ENCODE data around the gene CREB3L1. TPM values are rescaled to one million over a fixed set of nuclear protein-coding genes. Genes with fewer than 3 reads are reported as not detected.

CREB3L1 gene
- total and polyA plus RNA-seq, 4 experiments from 2014 or later, result not detected

GRCh38 chr11:46293066-46293465, 15.6 kb downstream of the CREB3L1 start:
- Histone ChIP-seq H3K36me3 (ENCODE audit: insufficient read depth, low read length) (no peaks in the 10 kb centered on the region), H3K27ac (ENCODE audit: low read depth, low read length) (no peak overlapping the region), H3K4me1 (ENCODE audit: insufficient read depth, low read length) (peaks cover 10% of the 10 kb centered on the region), H3K27me3 (ENCODE audit: insufficient read depth, low read length) (peaks cover 5% of the 10 kb centered on the region), H3K9me3 (ENCODE audit: control insufficient read depth in 1 of 2, low read length in 2 of 2) (no peaks in the 10 kb centered on the region), H3K4me3 (ENCODE audit: low read length in 2 of 2) (no peak overlapping the region)
- POLR2A ChIA-PET (ENCODE audit: partially characterized antibody), result no interaction called here
- peaks cover 3 to 11% (median 5%) of the 10 kb centered on the region in 4 donors for H3K4me1 Mint-ChIP-seq
- intact Hi-C loops (cut with micrococcal nuclease), result no loop called here
- peaks cover 2 to 5% of the 10 kb centered on the region in 2 donors for H3K27me3 Mint-ChIP-seq
- no peak overlapping the region for H3K4me3 Mint-ChIP-seq
- CTCF ChIA-PET (ENCODE audit: partially characterized antibody), result no interaction called here
- no peak overlapping the region for H3K27ac Mint-ChIP-seq
- H3K36me3 Mint-ChIP-seq, result no peaks in the 10 kb centered on the region
- no peak for DNase-seq
- no peaks in the 10 kb centered on the region for H3K9me3 Mint-ChIP-seq

DNA sequence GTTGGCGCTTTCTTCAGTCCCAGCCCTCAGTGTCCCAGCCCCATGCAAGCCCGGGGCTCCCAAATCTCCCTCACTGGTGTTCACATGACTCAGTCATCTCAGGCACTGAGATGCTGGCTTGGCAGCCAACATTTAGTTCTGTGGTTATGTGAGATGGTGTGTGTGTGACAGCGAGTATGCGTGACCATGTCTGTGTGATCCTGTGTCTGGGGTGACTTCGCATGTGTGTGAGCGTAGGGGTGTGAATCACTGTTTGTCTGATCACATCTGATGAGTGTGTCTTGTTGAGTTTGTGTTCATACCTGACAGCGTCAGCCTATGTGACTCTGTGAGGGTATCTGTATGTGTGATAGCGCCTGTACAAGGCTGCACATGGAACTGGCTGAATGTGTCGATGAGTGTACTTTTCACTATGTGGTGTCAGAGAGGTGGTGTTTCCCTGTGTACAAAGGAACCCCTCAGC, 16.2 kb downstream of the CREB3L1 start:
- Histone ChIP-seq H3K27ac (ENCODE audit: low read depth, low read length) (no peak overlapping the region), H3K4me3 (ENCODE audit: low read length in 2 of 2) (no peak overlapping the region), H3K36me3 (ENCODE audit: insufficient read depth, low read length) (no peaks in the 10 kb centered on the region), H3K4me1 (ENCODE audit: insufficient read depth, low read length) (peaks cover 10% of the 10 kb centered on the region), H3K27me3 (ENCODE audit: insufficient read depth, low read length) (peaks cover 7% of the 10 kb centered on the region), H3K9me3 (ENCODE audit: control insufficient read depth in 1 of 2, low read length in 2 of 2) (no peaks in the 10 kb centered on the region)
- Mint-ChIP-seq H3K4me3 (peak overlapping the region in 2 of 8 donors; percentile 5 to 36), H3K9me3 (no peaks in the 10 kb centered on the region), H3K27ac (no peak overlapping the region), H3K4me1 (peaks cover 3 to 11% (median 5%) of the 10 kb centered on the region in 4 donors), H3K36me3 (no peaks in the 10 kb centered on the region), H3K27me3 (peaks cover 2 to 7% of the 10 kb centered on the region in 2 donors)
- intact Hi-C loops (cut with micrococcal nuclease), result no loop called here
- CTCF ChIA-PET (ENCODE audit: partially characterized antibody), result no interaction called here
- no peak for DNase-seq
- POLR2A ChIA-PET (ENCODE audit: partially characterized antibody), result no interaction called here

GRCh38 chr11:46294365-46295309, 17.2 kb downstream of the CREB3L1 start:
- intact Hi-C loops (cut with micrococcal nuclease), result loop anchor here (5.0 kb wide), 1 partner anchor 38 kb away; no protein-coding TSS in a partner anchor
- peaks cover 7% of the 10 kb centered on the region for H3K27me3 ChIP-seq (ENCODE audit: insufficient read depth, low read length)
- Mint-ChIP-seq H3K27ac (peak overlapping the region in 1 of 7 donors; percentile 29), H3K36me3 (no peaks in the 10 kb centered on the region), H3K27me3 (peaks cover 2 to 7% of the 10 kb centered on the region in 2 donors), H3K4me3 (peak overlapping the region; percentile 49 to 87 (median 70)), H3K4me1 (peaks cover 3 to 11% (median 5%) of the 10 kb centered on the region in 4 donors), H3K9me3 (no peaks in the 10 kb centered on the region)
- no peaks in the 10 kb centered on the region for H3K9me3 ChIP-seq (ENCODE audit: control insufficient read depth in 1 of 2, low read length in 2 of 2)
- H3K27ac ChIP-seq (ENCODE audit: low read depth, low read length), result no peak overlapping the region
- ChIA-PET POLR2A (ENCODE audit: partially characterized antibody) (interaction anchor here (1.0 to 1.8 kb wide), 4 partner anchors 54 to 66 kb away, joined by 3 to 6 read pairs (median 4); no protein-coding TSS in a partner anchor), CTCF (ENCODE audit: partially characterized antibody) (interaction anchor here (1.1 to 3.0 kb wide), 8 partner anchors 11 to 55 kb away, joined by 3 to 18 read pairs (median 6); no protein-coding TSS in a partner anchor)
- H3K36me3 ChIP-seq (ENCODE audit: insufficient read depth, low read length), result no peaks in the 10 kb centered on the region
- H3K4me3 ChIP-seq (ENCODE audit: low read length in 2 of 2), result peak overlapping the region in 1 of 2 donors; percentile 64
- no peak for DNase-seq
- H3K4me1 ChIP-seq (ENCODE audit: insufficient read depth, low read length), result peaks cover 10% of the 10 kb centered on the region

DNA sequence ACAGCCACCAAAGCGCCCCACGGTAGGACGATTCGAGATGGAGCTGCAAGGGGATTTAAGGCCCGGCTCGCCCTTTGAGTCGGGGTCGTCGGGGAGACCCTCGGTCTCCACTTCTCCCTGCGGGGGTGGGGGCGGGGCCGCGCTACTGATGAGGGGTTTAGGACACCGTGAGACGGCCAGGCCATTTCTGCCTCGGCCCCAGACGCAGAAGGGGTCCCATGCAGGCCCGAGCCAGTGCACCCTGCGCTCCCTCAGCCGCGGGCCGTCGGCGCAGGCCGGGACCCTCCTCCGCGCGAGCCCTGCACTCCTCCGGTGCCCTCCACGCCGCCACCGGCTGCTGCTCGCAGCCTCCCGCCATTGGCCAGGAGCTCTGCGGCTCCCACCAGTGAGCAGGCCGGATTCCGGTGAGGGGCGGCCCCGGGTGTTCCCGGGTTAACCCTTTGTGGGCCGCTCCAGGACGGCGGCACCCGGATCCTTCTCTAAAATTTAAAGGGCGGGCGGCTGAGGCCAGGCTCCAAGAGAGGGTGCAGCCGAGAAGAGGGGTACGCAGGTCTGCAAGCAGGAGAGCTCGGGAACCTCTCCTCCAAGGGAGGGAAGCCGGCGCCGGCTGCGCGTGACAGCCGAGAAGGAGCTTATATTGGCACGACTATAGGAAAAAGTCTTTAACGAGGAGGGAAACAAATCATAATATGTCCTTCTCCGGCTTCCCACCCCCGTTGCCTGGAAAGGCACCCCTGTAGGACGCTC, 18.0 kb downstream of the CREB3L1 start:
- Histone ChIP-seq H3K9me3 (ENCODE audit: control insufficient read depth in 1 of 2, low read length in 2 of 2) (no peaks in the 10 kb centered on the region), H3K27me3 (ENCODE audit: insufficient read depth, low read length) (peaks cover 7% of the 10 kb centered on the region), H3K36me3 (ENCODE audit: insufficient read depth, low read length) (no peaks in the 10 kb centered on the region), H3K4me3 (ENCODE audit: low read length in 2 of 2) (peak overlapping the region; percentile 5 to 64), H3K27ac (ENCODE audit: low read depth, low read length) (no peak overlapping the region), H3K4me1 (ENCODE audit: insufficient read depth, low read length) (peaks cover 10% of the 10 kb centered on the region)
- Mint-ChIP-seq H3K36me3 (no peaks in the 10 kb centered on the region), H3K9me3 (no peaks in the 10 kb centered on the region), H3K4me1 (peaks cover 3 to 11% (median 5%) of the 10 kb centered on the region in 4 donors), H3K27me3 (peaks cover 2 to 7% of the 10 kb centered on the region in 2 donors), H3K27ac (peak overlapping the region in 1 of 7 donors; percentile 72), H3K4me3 (peak overlapping the region; percentile 80 to 93 (median 86))
- CTCF ChIA-PET (ENCODE audit: partially characterized antibody), result interaction anchor here (0.8 to 3.0 kb wide), 11 partner anchors 11 to 56 kb away, joined by 3 to 18 read pairs (median 6); no protein-coding TSS in a partner anchor
- intact Hi-C loops (cut with micrococcal nuclease), result loop anchor here (5.0 kb wide), 1 partner anchor 37 kb away; no protein-coding TSS in a partner anchor
- peak; percentile 73 to 79 (median 75) for DNase-seq
- POLR2A ChIA-PET (ENCODE audit: partially characterized antibody), result interaction anchor here (0.6 to 1.8 kb wide), 5 partner anchors 35 to 65 kb away, joined by 3 to 6 read pairs (median 3); no protein-coding TSS in a partner anchor

DNA sequence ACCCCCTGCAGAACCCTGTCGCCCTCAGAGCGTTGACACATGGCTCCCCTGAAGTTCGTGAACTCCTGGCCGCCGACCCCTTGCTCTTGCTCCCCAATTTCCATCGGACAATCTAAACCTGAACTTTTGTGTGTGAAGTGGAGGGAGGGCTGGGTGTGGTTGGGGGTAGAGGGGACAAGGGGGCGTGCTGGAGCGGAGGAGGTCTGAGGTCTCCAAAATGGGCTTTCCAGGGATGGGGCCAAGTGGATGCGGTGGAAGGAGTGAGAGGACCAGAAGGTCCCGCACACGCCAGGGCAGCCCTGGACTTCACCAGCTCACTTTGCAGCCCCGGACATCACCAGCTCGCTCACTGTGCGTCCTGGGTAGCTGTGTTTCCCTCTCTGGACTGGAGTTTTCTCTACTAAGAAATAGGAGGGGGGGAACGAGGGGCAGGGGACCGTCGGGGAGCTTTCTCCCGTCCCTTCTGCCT, 18.6 kb downstream of the CREB3L1 start:
- H3K4me3 Mint-ChIP-seq, result peak overlapping the region; percentile 80 to 93 (median 86)
- no peaks in the 10 kb centered on the region for H3K9me3 Mint-ChIP-seq
- peaks cover 2 to 7% of the 10 kb centered on the region in 2 donors for H3K27me3 Mint-ChIP-seq
- H3K4me1 Mint-ChIP-seq, result peaks cover 3 to 11% (median 5%) of the 10 kb centered on the region in 4 donors
- no peaks in the 10 kb centered on the region for H3K9me3 ChIP-seq (ENCODE audit: control insufficient read depth in 1 of 2, low read length in 2 of 2)
- no peaks in the 10 kb centered on the region for H3K36me3 Mint-ChIP-seq
- H3K36me3 ChIP-seq (ENCODE audit: insufficient read depth, low read length), result no peaks in the 10 kb centered on the region
- peak overlapping the region; percentile 5 to 64 for H3K4me3 ChIP-seq (ENCODE audit: low read length in 2 of 2)
- ChIA-PET POLR2A (ENCODE audit: partially characterized antibody) (interaction anchor here (0.6 to 1.8 kb wide), 5 partner anchors 35 to 65 kb away, joined by 3 to 6 read pairs (median 3); no protein-coding TSS in a partner anchor), CTCF (ENCODE audit: partially characterized antibody) (interaction anchor here (0.8 to 3.0 kb wide), 10 partner anchors 10 to 57 kb away, joined by 3 to 18 read pairs (median 6); no protein-coding TSS in a partner anchor)
- H3K27ac ChIP-seq (ENCODE audit: low read depth, low read length), result no peak overlapping the region
- H3K27ac Mint-ChIP-seq, result no peak overlapping the region
- no peak for DNase-seq
- H3K4me1 ChIP-seq (ENCODE audit: insufficient read depth, low read length), result peaks cover 10% of the 10 kb centered on the region
- peaks cover 7% of the 10 kb centered on the region for H3K27me3 ChIP-seq (ENCODE audit: insufficient read depth, low read length)
- intact Hi-C loops (cut with micrococcal nuclease), result loop anchor here (5.0 kb wide), 1 partner anchor 36 kb away; no protein-coding TSS in a partner anchor

DNA sequence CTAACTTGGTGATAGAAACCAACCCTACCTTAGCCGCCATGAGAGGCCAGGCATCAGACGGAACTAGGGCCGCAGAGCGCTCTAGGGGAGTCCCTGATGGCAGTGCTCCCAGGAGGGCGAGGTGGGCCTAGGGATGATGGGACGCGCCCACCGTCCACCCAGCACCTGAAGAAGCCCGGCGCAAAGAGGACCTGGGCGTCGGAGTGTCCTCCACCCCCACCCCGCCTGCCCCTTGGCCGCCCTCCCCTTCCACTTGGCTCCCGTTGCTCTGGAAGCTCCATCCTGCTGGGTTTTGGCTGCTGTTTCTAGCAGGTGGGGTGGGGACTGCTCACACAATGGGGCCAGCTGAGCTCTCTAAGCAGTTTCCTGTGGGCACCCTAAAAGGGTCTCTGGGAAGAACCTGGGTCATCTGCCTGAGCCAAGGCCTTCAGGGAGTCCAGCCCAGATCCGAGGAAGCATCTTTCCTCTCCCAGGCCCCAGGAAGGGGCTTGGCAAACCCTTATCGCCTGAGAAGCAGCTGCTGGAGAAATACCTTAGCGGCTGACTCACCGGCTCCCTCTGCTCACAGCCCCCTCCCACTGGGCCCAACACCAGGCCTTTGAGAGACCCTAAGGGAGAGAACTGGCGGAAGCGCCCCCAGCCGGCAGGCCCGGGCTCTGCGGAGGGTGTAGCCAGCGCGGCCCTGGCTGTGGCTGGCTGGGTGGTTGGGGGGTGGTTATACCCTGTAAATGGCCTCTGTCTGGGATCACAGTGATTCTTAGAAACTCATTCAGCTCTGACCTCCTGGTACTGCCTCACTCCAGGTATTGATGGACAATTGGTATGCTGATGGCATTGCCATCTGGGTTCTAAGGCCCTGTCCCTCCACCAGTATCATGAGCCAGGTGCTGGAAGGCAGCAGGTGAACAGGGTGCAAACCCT, 19.3 kb downstream of the CREB3L1 start:
- no peaks in the 10 kb centered on the region for H3K36me3 ChIP-seq (ENCODE audit: insufficient read depth, low read length)
- POLR2A ChIA-PET (ENCODE audit: partially characterized antibody), result interaction anchor here (1.5 to 1.8 kb wide), 2 partner anchors 52 to 64 kb away, joined by 4 to 6 read pairs; no protein-coding TSS in a partner anchor
- Mint-ChIP-seq H3K27ac (no peak overlapping the region), H3K36me3 (no peaks in the 10 kb centered on the region), H3K4me1 (peaks cover 3 to 11% (median 5%) of the 10 kb centered on the region in 4 donors), H3K9me3 (no peaks in the 10 kb centered on the region), H3K4me3 (peak overlapping the region; percentile 80 to 93 (median 86)), H3K27me3 (peaks cover 2 to 7% of the 10 kb centered on the region in 2 donors)
- intact Hi-C loops (cut with micrococcal nuclease), result loop anchor here (5.0 kb wide), 1 partner anchor 36 kb away; no protein-coding TSS in a partner anchor
- CTCF ChIA-PET (ENCODE audit: partially characterized antibody), result interaction anchor here (0.8 to 3.0 kb wide), 7 partner anchors 11 to 57 kb away, joined by 3 to 18 read pairs (median 8); no protein-coding TSS in a partner anchor
- H3K4me3 ChIP-seq (ENCODE audit: low read length in 2 of 2), result no peak overlapping the region
- peaks cover 7% of the 10 kb centered on the region for H3K27me3 ChIP-seq (ENCODE audit: insufficient read depth, low read length)
- DNase-seq, result no peak
- peaks cover 10% of the 10 kb centered on the region for H3K4me1 ChIP-seq (ENCODE audit: insufficient read depth, low read length)
- no peak overlapping the region for H3K27ac ChIP-seq (ENCODE audit: low read depth, low read length)
- no peaks in the 10 kb centered on the region for H3K9me3 ChIP-seq (ENCODE audit: control insufficient read depth in 1 of 2, low read length in 2 of 2)

All from CD4-positive, alpha-beta memory T cell (primary cell).